NCI-H446 treated with DMSO at 0.1 percent for 48 hours (cell line): ENCODE results near the gene SPECC1.
"Not testable (repeated sequence)": the region's sequence is repeated elsewhere in the genome, so short reads cannot be mapped to it uniquely, and the experiment has no call there.

Experiments used
- DNase-seq: peaks from one replicate; lab custom pipeline; 2025; lab: John Stamatoyannopoulos, UW

Gene SPECC1

GRCh38 chr17:20010099-20010863 lies 1.1 kb downstream of the SPECC1 start:
- DNase-seq, result peak; percentile 82

- DNase-seq, result no peak
Measured at GRCh38 chr17:20010936-20011335, 1.8 kb downstream of the SPECC1 start.

GRCh38 chr17:20012017-20012536 lies 2.9 kb downstream of the SPECC1 start:
- no peak for DNase-seq

GRCh38 chr17:20016475-20016992 lies 7.4 kb downstream of the SPECC1 start:
- not testable (repeated sequence) for DNase-seq

GRCh38 chr17:20022701-20023100 lies 13.5 kb downstream of the SPECC1 start:
- DNase-seq, result no peak

GRCh38 chr17:20026960-20027359 lies 17.8 kb downstream of the SPECC1 start:
- no peak for DNase-seq

- DNase-seq, result no peak
Measured at GRCh38 chr17:20028443-20028842, 19.3 kb downstream of the SPECC1 start.

GRCh38 chr17:20032636-20033035 lies 23.5 kb downstream of the SPECC1 start:
- DNase-seq, result no peak

GRCh38 chr17:20033415-20033814 lies 24.3 kb downstream of the SPECC1 start:
- DNase-seq, result no peak

- DNase-seq, result no peak
Measured at GRCh38 chr17:20035501-20035900, 26.3 kb downstream of the SPECC1 start.

- DNase-seq, result not testable (repeated sequence)
Measured at GRCh38 chr17:20037286-20037685, 28.1 kb downstream of the SPECC1 start.

- DNase-seq, result no peak
Measured at GRCh38 chr17:20039037-20039436, 29.9 kb downstream of the SPECC1 start.

GRCh38 chr17:20040216-20040615 lies 31.1 kb downstream of the SPECC1 start:
- DNase-seq, result no peak

GRCh38 chr17:20043021-20043420 lies 33.9 kb downstream of the SPECC1 start:
- DNase-seq, result no peak

- DNase-seq, result no peak
Measured at GRCh38 chr17:20045476-20045875, 36.3 kb downstream of the SPECC1 start.

GRCh38 chr17:20046629-20047028 lies 37.5 kb downstream of the SPECC1 start:
- DNase-seq, result no peak

- DNase-seq, result no peak
Measured at GRCh38 chr17:20051624-20052023, 42.5 kb downstream of the SPECC1 start.

- peak; percentile 67 for DNase-seq
Measured at GRCh38 chr17:20053361-20053964, 44.3 kb downstream of the SPECC1 start.

GRCh38 chr17:20059728-20060188 lies 50.6 kb downstream of the SPECC1 start:
- no peak for DNase-seq

- DNase-seq, result peak; percentile 99
Measured at GRCh38 chr17:20063665-20064648, 54.8 kb downstream of the SPECC1 start.

- peak; percentile 65 for DNase-seq
Measured at GRCh38 chr17:20066253-20066652, 57.1 kb downstream of the SPECC1 start.

GRCh38 chr17:20067711-20068110 lies 58.6 kb downstream of the SPECC1 start:
- DNase-seq, result no peak
